Head of caudate nucleus (tissue), 42 donors: ENCODE data around the gene PHYKPL.

Experiments
- DNase-seq, 42 donors: peaks; one replicate each; pipeline versions ENCODE4 v3.0.0 to v3.0.0-alpha.2; 2020 to 2021; ENCODE audit warnings: mixed read lengths in 7 of 42
- intact Hi-C: fragments of 100-400 bp; cut with DNase I; formaldehyde crosslinking; loops from one replicate; pipeline ENCODE4 v1.15.0; 2022

Gene PHYKPL

DNA sequence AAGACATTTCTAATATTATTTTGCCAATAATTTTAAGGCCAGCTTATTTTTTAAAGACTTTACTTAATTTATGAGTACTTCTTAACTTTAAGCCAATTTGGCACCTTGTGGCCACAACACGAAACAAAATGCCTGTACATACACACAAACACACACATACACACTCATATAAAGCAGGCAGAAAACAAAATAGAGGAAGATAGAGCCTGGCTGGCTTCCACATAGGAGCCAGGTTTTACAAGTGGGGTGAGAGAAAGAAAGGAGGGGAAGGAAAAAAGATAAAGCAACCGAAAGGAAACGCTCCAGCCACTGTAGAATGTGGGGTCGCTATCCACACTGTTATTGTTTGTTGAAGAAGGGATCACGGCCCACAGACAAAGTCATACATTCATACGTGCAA, 55.8 kb downstream of the PHYKPL start:
- intact Hi-C loops, result no loop called here
- DNase-seq, result no peak

DNA sequence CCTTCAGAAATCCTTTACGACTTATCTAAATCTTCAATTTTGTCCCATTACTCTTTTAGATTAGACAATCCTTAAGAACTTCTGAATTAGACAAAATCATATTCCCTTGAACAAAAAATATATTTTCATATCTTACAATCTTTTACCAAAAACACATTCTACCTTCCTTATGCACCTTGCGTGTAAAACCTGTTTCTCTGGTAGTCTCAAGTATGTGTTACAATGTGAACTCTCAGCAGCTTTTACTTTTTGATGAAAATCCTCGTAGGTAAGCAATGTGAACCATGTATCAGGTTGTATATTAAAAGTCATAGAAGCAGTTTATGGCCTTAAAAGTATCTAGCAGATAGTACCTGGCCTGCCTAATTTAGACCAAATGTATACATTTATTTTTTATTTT, 58.1 kb downstream of the PHYKPL start:
- intact Hi-C loops, result no loop called here
- DNase-seq, result no peak

DNA sequence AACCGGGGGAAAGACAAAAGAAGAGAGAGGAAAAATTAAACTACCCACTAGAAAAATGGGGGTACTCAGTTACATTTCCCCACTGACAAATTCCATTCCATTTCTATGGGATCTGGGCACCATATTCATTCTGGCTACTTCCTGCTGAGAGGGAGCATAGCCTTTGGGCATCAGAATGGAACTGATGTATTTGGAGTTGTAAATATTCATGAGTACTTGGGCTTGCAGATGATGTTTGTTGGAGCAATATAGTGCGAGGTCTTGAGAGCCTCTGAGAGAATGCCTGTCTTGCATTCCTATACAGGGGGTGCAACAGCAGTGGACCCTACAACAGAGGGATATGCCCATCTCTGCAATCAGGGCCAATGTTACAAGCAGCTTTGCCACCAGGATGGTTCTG, 62.1 kb downstream of the PHYKPL start:
- intact Hi-C loops, result no loop called here

DNA sequence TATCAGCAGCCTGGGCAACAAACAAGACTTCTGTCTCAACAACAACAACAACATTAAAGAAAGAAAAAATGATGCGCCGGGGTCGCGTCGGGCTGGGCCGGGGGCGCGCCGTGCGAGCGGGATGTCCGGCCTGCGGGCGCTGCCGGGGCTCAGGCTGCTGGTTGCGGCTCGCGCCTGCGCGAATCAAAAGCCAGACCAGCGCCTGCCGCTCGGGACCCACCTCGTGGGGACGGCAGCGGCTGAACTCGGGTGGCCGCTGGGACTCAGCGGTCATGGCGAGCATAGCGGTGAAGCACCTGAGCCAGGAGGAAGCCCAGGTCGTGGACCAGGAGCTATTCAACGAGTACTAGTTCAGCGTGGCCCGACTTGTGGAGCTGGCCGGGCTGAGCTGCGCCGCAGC, 67.0 kb downstream of the PHYKPL start:
- intact Hi-C loops, result no loop called here
- no peak for DNase-seq

More for the DNA sequence above, 62.1 kb downstream of the PHYKPL start:
- no peak for DNase-seq

DNA sequence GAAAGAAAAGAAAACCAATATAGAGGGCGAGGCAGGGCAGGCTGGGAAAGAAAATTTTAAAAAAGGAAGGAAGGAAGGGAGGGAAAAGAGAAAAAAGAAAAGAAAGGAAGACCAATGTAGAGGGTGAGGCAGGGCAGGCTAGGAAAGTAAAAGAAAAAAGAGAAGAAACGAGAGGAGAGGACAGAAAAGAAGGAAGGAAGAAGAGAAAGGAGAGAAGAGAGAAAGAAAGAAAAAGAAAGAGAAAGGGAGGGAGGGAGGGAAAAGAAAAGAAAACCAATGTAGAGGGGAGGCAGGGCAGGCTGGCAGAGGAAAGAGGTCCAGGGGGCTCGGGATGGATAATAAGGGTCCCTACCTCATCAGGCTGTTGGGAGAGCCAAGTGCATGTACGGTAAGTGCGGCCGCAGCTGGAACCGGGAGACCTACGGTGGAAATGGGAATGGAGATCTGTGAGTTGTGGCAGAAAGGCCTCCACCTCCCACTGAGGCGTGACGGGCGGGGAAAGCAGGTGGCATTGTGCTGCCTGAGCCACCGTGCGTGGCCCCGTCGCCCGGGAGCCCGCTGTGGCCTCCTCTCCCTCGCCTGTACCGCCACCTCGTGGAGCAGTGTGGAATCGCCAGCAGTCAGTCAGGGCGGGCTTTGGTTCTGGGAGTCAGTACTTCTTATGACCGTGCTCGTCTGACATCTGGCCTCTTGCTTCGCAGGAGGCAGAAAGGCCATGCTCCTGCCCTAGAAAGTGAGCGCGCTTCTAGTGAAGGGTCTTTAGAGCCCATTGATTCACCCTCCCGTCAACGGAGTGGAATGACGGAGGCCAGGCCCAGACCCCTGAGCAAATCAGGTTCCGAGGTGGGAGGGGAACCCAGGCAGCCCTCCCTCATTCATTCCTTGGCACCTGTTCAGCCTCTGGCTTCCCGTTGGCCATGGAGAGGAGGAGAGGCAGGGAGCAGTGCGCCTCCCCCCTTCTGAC, 68.5 kb downstream of the PHYKPL start:
- intact Hi-C loops, result loop anchor here (5.0 kb wide), 1 partner anchor 87 kb away; no protein-coding TSS in a partner anchor

DNA sequence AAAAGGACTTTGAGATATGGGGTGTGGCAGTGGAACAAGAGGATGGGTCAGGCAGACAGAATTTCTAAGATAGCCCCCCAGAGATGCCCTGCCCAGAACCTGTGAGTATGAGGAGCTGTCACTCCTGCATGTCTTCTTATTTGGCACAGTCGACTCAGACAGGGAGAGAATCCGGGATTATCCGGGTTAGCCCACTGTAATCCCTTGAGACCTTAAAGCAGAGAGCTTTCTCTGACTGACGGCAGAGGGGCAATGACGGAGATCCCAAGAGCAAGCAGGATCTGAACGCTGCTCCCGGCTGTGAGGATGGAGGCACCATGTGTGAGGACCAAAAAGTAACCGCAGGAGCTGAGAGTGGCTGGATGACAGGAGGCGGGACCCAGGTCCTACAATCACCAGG, 70.1 kb downstream of the PHYKPL start:
- DNase-seq, result no peak
- intact Hi-C loops, result loop anchor here (5.0 kb wide), 1 partner anchor 85 kb away; no protein-coding TSS in a partner anchor

More for the DNA sequence above, 68.5 kb downstream of the PHYKPL start:
- DNase-seq, result peak; percentile 66 to 94 (median 87)

DNA sequence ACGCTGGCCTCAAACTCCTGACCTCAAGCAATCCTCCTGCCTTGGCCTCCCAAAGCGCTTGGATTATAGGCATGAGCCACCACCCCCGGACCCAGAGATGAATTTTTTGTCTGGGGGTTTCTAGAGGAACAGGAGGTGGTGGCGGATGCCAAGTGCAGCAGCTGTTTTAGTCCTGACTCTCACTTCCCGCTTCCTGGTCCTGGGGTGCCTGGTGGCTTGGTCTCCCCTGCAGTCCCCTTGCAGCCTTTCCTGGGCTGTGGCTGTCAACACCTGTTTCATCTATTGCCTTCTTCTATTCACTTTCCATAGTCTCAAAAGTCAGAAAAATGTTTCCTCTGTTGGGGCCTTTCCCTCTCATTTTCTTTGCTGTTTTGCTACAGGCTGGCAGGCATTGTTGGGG, 72.4 kb downstream of the PHYKPL start:
- DNase-seq, result no peak
- intact Hi-C loops, result loop anchor here (5.0 kb wide), 1 partner anchor 83 kb away; no protein-coding TSS in a partner anchor
